Ecto neural progenitor cell (in vitro differentiated cells): Measurements from ENCODE around the gene DHX30.
"Not testable (repeated sequence)": the region's sequence is repeated elsewhere in the genome, so short reads cannot be mapped to it uniquely, and the experiment has no call there.

Experiments
- DNase-seq: peaks from one replicate; pipeline ENCODE4 v3.0.0-alpha.2; 2018; ENCODE audit warnings: low spot score

Gene DHX30, protein sequence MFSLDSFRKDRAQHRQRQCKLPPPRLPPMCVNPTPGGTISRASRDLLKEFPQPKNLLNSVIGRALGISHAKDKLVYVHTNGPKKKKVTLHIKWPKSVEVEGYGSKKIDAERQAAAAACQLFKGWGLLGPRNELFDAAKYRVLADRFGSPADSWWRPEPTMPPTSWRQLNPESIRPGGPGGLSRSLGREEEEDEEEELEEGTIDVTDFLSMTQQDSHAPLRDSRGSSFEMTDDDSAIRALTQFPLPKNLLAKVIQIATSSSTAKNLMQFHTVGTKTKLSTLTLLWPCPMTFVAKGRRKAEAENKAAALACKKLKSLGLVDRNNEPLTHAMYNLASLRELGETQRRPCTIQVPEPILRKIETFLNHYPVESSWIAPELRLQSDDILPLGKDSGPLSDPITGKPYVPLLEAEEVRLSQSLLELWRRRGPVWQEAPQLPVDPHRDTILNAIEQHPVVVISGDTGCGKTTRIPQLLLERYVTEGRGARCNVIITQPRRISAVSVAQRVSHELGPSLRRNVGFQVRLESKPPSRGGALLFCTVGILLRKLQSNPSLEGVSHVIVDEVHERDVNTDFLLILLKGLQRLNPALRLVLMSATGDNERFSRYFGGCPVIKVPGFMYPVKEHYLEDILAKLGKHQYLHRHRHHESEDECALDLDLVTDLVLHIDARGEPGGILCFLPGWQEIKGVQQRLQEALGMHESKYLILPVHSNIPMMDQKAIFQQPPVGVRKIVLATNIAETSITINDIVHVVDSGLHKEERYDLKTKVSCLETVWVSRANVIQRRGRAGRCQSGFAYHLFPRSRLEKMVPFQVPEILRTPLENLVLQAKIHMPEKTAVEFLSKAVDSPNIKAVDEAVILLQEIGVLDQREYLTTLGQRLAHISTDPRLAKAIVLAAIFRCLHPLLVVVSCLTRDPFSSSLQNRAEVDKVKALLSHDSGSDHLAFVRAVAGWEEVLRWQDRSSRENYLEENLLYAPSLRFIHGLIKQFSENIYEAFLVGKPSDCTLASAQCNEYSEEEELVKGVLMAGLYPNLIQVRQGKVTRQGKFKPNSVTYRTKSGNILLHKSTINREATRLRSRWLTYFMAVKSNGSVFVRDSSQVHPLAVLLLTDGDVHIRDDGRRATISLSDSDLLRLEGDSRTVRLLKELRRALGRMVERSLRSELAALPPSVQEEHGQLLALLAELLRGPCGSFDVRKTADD

DNA sequence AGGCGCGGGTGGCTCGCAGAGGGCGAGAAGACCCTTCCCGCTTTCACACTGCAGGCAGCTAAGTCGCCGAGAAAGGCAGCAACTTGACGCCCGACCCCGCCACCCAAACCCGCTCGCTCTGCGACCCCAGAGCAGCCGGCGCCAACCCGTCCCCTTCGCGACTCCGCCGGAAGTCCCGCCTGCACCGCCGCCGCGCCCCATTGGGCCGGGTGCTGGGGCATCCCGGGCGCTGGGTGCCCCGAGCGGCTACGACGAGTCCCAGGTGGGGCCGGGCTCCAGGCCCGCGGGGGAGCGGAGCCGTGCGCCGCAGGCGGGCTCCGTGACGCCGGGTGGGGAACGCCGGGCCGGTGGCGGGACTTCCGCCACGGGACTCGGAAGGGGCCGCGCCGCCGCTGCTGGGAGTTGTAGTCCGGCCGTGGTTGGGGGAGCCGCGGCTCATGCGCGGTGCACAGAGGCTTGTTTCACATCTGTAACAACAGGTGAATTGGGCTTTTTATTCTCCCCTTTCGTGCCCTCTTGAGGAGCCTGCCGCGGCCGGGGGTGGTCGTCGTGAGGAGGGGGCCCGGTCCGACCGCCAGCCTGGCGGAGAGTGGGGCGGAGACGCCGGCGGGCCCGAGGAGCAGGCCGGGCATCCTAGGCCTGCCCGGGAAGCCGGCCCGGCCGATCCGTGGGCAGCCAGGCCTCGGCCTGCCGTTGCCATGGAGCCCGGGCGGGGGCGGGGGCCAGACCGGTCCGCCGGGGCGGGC is at the start of gene DHX30:
DHX30 (plus strand) TSS at position 405 of the 746 bp plus-strand sequence. CDS start 7,546 bp downstream, outside the sequence.
- DNase-seq = peak; percentile 92

DNA sequence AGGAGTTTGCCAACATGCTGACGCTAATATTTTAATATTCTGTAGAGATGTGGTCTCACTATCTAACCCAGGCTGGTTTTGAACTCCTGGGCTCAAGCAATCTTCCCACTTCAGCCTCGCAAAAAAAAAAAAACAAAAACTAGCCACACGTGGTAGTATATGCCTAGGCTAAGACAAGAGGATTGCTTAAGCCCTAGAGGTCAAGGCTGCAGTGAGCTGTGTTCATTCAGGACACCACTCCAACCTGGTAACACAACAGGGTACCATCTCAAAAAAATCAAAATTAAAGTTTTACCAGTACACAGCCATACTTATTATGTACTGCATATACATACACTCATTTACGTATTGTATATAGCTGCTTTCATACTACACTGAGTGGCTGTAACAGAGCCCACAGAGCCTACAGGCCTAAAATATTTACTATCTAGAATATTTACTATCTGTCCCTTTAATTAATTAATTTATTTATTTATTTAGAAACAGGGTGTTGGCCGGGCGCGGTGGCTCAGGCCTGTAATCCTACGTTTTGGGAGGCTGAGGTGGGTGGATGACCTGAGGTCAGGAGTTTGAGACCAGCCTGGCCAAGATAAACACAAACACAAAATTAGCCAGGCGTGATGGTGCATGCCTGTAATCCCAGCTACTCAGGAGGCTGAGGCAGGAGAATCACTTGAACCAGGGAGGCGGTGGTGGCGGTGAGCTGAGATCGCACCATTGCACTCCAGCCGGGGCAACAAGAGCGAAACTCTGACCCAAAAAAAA is 44.5 kb upstream of the DHX30 start:
- no peak for DNase-seq

DNA sequence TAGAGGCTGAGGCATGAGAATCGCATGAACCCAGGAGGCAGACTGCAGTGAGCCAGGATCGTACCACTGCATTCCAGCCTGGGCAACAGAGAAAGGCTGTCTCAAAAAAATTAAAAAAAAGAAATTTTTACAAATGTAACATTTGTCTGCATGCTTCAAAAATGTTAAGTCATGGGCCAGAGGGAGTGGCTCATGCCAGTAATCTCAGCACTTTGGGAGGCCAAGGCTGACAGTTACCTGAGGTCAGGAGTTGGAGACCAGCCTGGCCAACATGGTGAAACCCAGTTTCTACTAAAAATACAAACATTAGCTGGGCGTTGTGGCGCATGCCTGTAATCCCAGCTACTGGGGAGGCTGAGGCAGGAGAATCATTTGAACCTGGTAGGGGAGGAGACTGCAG is 42.7 kb upstream of the DHX30 start:
- not testable (repeated sequence) for DNase-seq

DNA sequence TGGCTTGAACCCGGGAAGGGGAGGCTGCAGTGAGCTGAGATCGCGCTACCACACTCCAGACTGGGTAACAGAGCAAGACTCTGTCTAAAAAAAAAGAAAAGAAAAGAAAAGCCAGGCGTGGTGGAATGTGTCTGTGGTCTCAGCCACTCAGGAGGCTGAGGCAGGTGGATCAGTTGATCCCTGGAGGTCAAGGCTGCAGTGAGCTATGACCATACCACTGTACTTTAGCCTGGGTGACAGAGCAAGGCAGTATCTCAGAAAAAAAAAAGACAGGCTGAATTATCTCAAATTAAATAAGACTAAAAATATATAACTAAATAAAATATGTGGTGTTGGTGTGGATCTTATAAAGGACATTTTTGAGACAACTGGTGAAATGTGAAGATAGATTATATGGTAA is 41.9 kb upstream of the DHX30 start:
- DNase-seq = no peak

DNA sequence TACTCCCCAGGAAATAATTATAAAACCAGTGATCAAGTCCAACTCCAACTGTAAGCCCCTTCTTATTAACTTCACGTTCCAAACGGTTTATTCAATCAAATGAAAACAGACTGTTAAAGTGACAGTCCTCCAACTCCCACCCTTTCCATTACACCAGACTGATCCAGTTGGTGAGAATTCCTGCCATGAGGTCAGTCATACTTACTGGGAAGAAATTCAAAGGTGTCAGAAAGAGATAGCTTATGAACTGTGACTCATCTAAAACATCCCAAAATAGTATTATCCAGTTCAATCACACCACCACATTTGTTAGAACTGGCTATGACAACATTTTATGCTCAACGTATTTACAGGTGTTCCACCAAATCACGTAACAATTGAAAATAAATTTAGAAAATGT is 40.7 kb upstream of the DHX30 start:
- DNase-seq = no peak

DNA sequence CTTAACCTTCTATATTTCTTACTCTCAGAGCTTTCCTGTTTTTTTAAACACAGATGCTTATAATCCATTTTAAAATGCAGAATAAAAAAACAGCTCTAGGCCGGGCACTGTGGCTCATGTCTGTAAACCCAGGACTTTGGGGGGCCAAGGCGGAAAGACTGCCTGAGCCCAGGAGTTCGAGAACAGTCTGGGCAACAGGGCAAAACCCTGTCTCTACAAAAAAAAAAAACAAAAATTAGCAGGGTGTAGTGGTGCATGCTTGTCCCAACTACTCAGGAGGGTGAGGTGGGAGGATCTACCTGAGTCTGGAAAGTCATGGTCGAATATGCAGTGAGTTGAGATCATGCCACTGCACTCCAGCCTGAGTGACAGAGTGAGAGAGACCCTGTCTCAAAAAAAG is 36.8 kb upstream of the DHX30 start:
- DNase-seq = no peak

DNA sequence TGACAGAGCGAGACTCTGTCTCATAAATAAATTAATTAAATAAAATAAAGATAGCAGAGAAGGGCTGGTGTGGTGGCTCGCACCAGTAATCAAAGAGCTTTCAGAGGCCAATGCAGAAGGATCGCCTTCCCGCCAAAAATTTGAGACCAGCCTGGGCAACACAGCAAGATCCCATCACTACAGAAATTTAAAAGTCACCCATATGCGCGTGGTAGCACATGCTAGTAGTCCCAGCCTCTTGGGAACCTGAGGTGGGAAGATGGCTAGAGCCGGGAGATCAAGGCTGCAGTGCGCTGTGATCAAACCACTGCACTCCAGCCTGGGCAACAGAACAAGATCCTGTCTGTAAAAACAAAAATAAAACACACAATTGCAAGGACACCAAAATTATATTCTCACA is 30.9 kb upstream of the DHX30 start:
- no peak for DNase-seq

DNA sequence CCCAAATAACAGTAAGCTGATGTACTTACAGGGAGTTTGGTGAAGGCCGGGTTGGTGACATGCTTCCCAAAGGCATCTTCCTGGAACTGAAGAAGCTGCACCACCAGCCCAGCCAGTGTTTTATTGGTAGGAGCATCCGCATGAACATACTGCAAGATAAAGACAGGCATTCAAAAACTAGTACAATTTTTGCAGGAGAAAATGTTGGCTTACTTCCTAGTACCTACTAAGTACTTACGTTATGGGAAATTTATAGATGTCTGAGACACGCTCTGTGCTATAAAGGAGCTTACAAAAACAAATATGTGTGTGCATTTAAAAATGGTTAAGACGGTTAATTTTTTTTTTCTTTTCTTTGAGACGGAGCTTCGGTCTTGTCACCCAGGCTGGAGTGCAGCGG is 30.1 kb upstream of the DHX30 start:
- DNase-seq = no peak

DNA sequence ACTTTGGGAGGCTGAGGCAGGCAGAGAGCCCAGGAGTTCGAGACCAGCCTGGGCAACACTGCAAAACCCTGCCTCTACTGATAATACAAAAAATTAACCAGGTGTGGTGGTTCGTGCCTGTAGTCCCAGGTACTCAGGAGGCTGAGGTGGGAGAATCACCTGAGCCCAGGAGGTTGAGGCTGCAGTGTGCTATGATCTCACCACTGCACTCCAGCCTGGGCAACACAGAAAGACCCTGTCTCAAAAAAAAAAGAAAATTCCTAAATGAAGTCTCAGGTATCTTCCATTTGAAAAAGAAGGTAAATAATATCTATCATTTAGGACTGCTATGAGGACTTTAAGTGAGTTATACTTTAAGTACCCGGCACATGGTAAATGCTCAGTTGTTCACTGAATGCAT is 24.2 kb upstream of the DHX30 start:
- no peak for DNase-seq

DNA sequence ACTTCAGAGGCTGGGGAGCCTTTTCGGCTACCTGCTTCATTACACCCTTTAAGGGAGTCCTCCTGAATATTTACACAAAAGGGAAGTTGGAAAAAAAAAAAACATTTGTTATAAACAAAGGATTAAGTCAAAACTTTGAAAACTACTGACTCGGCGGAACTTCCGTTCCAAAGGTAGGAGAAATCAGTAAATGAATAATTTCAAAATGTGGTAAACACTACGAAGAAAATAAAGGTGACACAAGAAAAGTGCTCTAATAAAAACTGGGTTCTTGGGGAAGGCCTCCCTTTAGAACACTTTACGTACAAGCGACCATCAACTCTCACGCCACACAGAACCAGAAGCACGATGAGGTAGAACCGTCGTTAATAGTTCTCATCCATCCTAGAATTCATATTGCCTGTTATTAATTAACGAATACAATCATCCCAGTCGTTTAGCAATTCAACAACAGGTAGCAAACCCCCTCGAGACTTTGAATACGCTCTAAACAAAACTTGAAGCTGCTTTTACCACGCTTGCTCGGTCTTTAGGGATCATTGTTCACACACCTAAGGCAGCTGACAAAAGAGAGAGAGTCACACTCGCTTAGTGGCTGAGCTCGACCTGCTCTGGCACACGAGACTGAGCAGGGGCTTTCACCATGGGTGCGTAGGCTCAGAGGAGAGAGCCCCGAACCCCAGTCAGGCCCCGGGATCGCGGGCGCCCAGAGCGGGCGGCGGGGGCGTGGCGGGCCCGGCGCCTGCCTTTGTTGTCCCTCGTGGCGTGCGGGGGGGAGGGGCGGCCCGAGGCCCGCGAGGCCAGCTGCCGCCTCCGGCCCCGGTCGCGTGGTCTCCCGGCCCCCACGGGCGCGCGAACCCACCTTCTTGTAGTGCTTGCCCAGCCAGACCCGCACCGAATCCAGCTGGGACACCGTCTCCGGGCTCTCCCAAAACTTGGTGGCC is 21.9 kb upstream of the DHX30 start:
- peak; percentile 80 for DNase-seq

DNA sequence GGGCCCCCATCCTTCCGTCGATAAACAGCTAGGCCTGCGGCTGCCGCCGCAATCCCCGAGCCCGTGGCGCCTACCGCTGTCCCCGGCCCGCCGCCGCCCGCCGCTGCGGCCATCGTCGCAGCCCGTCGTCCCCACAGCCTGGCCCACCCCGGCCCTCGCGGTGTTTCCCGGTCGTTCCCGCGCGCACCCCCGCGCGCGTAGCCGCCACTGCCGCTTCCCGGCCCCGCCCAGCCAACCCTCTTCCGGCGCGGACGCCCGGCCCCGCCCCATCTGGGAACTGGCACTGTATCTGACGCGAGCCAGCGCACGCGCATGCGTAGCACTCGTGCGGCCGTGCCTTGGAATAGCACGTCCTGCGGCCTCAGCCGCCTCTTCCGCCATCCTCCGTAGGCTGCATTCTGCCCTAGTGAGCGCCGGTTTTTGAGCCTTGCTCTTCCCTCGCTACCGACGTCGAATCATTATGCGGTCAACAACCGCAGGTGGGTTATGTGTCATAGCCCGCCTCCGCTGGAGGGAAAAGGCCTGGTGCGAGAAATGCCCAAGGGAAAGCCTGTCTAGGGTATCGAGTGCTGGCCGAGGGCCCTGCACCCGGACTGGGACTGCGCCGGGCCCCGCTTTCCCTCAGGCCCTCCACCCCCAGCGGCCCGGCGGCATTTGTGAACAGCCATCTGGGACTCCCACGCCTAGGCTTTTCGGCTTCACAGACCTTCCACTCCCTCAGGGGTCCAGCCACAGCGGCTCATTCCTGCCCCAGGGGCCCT is 21.1 kb upstream of the DHX30 start, which contains the start of gene SMARCC1:
SMARCC1 (minus strand) TSS at position 209 of the 761 bp plus-strand sequence; CDS start at position 113, 96 bp downstream.
- DNase-seq = peak; percentile 99

DNA sequence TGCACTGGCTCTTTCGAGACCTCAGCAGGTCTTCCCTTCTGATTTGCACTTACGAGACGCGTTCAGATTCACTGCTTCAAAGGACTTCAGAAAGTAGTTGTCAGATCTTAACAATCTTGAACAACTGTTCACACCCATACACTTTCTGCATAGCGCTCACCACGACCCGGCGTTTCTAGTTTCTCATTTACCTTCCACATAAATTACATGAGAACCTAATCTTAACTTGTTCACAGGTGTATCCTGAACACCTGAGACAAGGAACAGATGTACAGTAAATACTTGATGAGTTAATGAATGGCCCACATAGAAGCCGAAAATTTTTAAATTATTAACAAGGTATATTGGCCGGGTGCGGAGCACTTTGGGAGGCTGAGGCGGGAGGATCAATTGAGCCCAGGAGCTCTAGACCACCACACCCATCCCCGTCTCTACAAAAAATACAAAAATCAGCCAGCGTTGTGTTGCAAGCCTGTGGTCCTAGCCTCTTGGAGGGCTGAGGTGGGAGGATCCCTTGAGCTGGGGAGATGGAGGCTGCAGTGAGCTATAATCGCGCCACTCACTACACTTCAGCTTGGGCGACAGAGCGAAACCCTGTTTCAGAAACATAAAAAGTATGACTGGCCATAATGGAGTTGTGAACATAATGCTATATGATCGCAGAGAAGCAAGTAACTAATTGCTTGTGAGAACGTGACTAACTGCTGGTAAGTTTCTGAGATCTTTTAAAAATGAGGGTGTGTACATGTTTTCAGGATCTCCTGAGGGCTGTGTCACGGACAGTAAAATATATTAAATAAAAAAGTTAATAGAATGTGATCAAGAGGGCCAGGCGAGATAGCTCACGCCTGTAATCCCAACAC is 20.3 kb upstream of the DHX30 start:
- DNase-seq = no peak

DNA sequence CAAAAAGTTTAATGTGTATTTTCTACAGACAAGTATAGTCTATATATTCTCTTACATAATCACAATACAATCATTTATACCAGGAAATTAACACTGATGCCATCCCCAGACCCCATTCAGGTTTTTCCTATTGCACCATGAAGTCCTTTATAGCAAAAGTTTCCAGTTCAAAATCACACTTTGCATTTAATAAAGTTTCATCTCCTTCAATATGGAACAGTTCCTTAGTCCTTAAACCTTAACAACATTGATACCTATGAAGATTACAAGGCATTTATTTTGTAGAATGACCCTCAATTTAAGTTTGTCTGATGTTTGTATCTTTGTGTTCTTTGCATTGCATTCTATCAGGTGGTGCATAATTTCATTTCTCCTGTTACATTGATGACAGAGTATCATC is 19.3 kb upstream of the DHX30 start:
- DNase-seq = no peak

DNA sequence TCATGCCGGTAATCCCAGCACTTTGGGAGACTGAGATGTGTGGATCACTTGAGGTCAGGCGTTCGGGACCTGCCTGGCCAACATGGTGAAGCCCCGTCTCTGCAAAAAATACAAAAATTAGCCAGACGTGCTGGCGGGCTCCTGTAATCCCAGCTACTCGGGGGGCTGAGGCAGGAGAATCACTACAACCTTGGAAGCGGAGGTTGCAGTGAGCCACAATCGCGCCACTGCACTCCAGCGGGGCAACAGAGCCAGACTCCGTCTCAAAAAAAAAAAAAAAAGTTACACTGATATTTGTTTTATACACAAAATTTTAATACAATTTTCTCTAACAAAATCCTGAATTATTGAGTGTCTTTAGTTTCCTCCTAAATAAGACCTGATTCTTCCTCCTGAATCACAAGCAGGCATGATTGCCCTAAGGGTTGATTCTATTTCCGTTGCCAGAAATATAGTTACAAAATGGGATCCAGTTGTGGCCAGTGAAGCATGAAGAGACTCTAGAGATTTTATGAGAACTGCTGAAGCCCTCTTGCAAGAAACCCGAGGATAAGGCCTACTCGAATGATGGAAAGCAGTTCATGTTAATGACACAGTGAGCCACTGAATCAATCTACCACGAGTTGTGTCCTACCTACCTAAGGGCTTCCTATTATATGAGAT is 11.6 kb upstream of the DHX30 start:
- no peak for DNase-seq

DNA sequence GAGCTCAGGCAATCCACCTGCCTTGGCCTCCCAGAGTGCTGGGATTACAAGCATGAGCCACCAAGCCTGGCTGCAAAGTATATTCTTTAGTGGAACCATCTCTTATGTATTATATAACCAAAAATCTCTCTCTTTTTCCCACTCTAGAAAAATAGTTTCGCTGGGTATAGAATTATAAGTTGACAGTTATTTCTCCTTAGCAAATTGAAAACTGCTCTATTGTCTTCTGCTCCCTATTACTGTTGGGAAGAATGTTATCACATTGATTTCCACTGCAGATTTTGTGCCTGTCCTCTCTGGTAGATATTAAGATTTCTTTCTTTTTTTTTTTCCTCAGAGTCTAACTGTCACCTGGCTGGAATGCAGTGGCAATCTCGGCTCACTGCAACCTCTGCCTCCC is 10.2 kb upstream of the DHX30 start:
- DNase-seq = no peak

DNA sequence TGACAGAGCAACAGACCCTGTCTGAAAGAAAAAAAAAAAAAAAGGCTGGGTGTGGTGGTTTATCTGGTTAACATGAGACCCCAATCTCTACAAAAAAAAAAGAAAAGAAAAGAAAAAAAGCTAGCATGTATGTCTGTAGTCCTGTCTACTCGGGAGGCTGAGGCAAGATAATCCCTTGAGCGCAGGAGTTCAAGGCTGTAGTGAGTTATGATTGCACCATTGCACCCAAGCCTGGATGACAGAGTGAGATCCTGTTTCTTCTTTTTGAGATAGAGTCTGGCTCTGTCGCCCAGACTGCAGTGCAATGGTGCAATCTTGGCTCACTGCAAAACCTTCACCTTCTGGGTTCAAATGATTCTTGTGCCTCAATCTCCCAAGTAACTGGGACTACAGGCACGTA is 8.4 kb upstream of the DHX30 start:
- no peak for DNase-seq

DNA sequence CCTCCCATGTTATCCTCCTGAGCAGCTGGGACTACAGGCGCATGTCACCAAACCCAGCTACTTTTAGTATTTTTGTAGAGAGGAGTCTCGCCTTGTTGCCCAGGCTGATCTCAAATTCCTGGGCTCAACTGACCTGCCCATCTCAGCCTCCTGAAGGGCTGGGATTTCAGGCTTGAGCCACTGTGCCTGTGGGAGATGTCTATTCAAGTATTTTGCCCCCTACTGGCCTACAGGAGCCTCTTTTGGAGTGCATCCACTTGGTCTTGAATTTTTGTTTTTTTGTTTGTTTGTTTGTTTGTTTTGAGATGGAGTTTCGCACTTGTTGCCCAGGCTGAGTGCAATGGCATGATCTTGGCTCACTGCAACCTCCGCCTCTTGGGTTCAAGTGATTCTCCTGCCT is 3.2 kb upstream of the DHX30 start:
- no peak for DNase-seq
